ENCODE measurements around the gene RFX2. TPM values are rescaled to one million over a fixed set of nuclear protein-coding genes. Genes with fewer than 3 reads are reported as not detected.
"Not testable (repeated sequence)": the region's sequence is repeated elsewhere in the genome, so short reads cannot be mapped to it uniquely, and the experiment has no call there.

RFX2 gene
- total RNA-seq, 1 donor = 10.7 TPM

DNA sequence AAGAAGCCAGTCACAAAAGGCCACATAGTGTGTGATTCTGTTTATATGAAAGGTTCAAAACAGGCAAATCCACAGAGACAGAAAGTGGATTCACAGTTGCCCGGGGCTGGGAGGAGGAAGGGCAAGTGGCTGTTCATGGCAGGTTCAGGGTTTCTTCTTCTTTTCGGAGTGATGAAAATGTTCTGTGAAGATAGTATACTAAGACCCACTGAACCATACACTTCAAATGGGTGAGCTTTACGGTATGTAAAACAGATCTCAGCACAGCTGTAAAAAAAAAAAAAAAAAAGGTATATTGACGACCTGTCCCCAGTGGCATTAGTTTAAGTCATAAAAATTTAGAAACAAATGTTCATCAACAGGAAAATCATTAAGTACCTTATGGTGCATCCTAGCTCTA is 32.2 kb downstream of the RFX2 start:
- no peak for DNase-seq (ENCODE audit: low read depth)
- H3K4me3 ChIP-seq (ENCODE audit: low read depth, low read length) = no peak overlapping the region
- TF ChIP-seq, protein P1, sequence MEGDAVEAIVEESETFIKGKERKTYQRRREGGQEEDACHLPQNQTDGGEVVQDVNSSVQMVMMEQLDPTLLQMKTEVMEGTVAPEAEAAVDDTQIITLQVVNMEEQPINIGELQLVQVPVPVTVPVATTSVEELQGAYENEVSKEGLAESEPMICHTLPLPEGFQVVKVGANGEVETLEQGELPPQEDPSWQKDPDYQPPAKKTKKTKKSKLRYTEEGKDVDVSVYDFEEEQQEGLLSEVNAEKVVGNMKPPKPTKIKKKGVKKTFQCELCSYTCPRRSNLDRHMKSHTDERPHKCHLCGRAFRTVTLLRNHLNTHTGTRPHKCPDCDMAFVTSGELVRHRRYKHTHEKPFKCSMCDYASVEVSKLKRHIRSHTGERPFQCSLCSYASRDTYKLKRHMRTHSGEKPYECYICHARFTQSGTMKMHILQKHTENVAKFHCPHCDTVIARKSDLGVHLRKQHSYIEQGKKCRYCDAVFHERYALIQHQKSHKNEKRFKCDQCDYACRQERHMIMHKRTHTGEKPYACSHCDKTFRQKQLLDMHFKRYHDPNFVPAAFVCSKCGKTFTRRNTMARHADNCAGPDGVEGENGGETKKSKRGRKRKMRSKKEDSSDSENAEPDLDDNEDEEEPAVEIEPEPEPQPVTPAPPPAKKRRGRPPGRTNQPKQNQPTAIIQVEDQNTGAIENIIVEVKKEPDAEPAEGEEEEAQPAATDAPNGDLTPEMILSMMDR (IDR thresholded peaks at IDR 0.05; ENCODE audit: insufficient read depth, low read length) = no peak

DNA sequence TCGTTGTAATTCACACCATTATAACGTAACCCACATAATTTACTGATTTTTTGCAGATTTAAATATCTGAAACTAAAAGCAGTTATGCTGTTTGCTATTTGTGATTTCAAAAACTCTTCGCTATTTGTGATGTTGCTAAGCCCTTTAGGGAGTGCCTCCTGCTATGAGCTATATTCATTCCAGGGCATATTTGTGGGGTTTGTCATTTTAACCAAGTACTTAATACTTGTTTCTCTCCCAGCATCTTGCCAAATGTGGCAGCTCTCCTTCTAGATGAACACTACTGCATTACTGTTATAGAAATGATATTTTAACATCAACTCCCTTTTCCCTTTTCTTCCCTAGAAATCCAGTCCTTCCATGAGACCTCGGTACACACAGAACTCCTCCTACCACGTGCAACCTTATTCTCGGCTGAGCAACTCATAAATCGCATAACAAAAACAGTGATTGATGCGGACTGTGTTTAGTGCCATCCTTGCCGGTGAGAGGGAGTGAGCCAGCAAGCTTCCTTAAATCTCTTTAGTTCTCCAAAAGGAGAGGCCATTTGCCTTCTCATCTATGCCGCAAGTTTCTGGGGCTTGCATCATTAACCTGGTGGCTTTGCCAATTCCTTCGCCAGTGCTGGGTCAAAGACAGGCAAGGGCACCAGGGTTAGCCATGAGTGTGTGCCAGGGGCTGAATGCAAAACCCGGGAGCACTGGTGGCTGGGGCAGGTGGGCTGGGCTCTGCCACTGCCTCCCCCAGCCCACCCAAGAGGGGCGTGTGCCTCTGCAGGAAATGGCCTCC is 33.4 kb downstream of the RFX2 start:
- peak overlapping the region; percentile 18 for H3K4me3 ChIP-seq (ENCODE audit: low read depth, low read length)
- DNase-seq (ENCODE audit: low read depth) = peak; percentile 97

DNA sequence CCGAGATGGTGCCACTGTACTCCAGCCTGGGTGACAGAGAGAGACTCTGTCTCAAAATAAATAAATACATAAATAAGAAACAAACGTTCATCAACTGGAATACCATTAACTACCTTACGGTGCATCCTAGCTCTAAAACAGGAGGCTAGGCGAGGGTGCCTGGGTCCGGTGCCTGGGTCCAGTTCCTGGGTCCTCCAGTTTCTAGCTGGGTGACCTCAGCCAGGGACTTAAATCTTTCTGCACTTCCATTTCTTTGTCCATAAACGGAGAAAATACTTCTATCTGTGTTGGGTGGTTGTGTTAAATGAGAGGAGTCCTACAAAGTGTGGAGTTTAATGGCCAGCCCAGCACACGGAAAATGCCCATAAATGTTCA is 34.0 kb downstream of the RFX2 start:
- TF ChIP-seq, protein P1 (IDR thresholded peaks at IDR 0.05; ENCODE audit: insufficient read depth, low read length) = no peak
- no peak overlapping the region for H3K4me3 ChIP-seq (ENCODE audit: low read depth, low read length)
- no peak for DNase-seq (ENCODE audit: low read depth)

More for the DNA sequence above, 33.4 kb downstream of the RFX2 start:
- TF ChIP-seq, protein P1 (IDR thresholded peaks at IDR 0.05; ENCODE audit: insufficient read depth, low read length) = no peak

DNA sequence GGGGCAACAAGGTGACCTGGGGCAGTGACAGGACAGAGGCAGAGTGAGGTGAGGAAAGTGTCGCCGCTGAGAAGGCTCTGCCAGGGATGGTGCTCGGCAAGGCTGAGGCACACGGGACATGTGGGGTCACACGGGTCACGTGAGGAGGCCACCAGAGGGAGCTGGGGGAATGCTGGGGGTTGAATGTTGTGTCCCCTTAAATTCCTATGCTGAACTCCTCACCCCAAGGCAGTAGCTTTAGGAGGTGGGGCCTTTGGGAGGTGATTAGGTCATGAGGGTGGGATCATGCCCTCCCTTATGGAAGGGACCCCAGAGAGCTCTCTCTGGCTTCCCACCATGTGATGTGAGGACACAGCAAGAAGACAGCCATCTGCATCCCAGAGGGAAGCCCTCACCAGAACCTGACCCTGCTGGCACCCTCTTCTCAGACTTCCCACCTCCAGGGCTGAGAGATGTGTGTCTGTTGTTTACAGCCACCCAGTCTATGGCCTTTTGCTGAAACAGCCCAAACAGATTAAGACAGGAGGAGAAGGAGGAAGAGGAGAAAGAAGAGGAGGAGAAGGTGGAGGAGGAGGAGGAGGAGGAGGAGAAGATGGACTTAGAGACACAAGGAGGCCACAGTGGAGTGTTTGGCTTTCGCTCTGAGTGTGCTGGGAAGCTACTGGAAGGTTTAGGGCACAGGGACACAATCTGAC is 35.4 kb downstream of the RFX2 start:
- TF ChIP-seq, protein P1 (IDR thresholded peaks at IDR 0.05; ENCODE audit: insufficient read depth, low read length) = no peak
- no peak for DNase-seq (ENCODE audit: low read depth)
- no peak overlapping the region for H3K4me3 ChIP-seq (ENCODE audit: low read depth, low read length)

DNA sequence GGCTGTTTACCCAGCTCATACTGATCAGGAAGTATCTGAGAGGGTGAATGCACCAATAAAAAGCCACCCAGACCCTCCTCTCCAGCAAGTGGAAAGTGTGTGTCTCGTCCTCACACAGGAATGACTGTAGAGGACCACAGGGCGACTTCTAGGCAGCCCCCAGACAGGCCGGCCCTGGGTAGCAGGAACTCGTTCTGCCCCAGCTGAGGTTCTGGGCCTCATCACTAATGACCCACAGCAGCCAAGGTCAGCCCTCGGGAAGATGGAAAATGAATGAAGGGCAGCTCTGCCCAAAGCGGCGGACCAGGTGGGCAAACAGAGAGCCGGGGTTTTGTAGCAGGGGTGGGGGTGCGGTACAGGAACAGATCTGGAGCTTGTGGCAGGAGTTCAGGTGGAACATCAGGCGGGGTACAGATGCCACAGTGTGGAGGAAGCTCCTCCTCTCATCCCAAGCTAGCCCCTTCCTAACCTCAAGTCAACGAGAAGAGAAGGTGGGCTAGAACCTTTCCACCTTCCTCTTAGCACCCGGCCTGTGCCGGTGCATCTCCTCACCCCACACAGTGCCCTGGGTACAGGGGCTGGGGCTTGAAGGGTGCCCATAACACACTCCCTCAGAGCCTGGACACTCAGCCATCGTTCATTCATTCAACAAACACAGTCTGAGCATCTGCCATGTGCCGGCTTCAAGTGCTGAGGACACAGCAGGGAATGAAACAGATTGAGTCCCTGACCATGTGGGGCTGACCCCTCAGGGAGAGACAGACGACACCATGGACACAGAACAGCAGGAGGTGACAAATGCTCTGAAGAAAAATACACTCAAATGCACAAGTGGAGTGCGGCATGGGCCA is 36.2 kb downstream of the RFX2 start:
- TF ChIP-seq, protein P1 (IDR thresholded peaks at IDR 0.05; ENCODE audit: insufficient read depth, low read length) = no peak
- DNase-seq (ENCODE audit: low read depth) = no peak
- H3K4me3 ChIP-seq (ENCODE audit: low read depth, low read length) = no peak overlapping the region

DNA sequence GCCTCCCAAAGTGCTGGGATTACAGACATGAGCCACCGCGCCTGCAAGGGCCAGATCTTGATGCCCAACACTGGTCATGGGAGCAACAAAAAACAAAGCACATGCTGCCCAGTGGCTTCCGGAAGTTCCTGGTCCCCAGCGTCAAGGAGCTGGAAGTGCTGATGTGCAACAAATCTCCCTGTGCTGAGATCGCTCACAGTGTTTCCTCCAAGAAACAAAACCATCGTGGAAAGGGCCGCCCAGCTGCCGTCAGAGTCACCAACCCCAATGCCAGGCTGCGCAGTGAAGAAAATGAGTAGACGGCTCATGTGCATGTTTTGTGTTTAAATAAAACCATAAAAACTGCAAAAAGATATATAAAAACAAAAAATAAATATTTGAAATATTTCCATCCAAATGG is 37.1 kb downstream of the RFX2 start:
- H3K4me3 ChIP-seq (ENCODE audit: low read depth, low read length); DNase-seq (ENCODE audit: low read depth): not testable (repeated sequence)

DNA sequence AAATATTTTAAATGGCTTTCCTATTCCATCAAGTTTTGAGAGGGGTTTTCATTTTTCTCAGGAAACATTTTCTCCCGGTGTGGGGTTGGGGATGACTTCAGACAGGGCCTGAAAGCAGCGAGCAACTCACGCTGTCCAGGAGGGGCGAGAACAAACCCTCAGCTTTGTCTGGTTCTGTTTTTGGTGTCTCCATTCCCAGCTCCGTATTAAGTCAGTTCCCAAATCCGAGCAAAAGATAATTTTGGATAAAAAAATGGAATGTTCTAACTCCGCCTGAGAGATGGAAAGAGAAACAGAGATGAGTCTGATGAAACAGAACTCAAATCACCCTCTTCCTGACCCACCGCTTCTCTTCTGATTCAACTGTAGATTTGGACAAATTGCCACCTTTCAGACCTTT is 38.4 kb downstream of the RFX2 start:
- DNase-seq (ENCODE audit: low read depth) = peak; percentile 52
- TF ChIP-seq, protein P1 (IDR thresholded peaks at IDR 0.05; ENCODE audit: insufficient read depth, low read length) = no peak
- H3K4me3 ChIP-seq (ENCODE audit: low read depth, low read length) = no peak overlapping the region

All from fibroblast of the aortic adventitia (primary cell).